HEK293T (cell line): Measurements from ENCODE around the gene MED4.

Experiments used
- CTCF ChIA-PET: fragments of 350-600 bp; formaldehyde crosslinking; extraction: SDS; loops from one replicate; lab custom pipeline; 2021; ENCODE audit warnings: antibody characterized with exemption, inconsistent platforms; lab: Yijun Ruan, JAX
- POLR2A ChIA-PET: fragments of 350-600 bp; formaldehyde crosslinking; extraction: SDS; loops from one replicate; lab custom pipeline; 2020; ENCODE audit warnings: antibody characterized with exemption, inconsistent platforms; lab: Yijun Ruan, JAX
- DNase-seq: peaks from one replicate; pipeline ENCODE4 v3.0.0; 2012; ENCODE audit warnings: mixed read lengths; ENCODE audit errors: extremely low spot score
- ARNT ChIP-seq: fragments of 450-650 bp; IDR thresholded peaks from 2 replicates; pipeline ENCODE4 v1.6.1; 2017; ENCODE audit warnings: mild to moderate bottlenecking
- BHLHE40 ChIP-seq: fragments of 450-650 bp; IDR thresholded peaks from 2 replicates; pipeline ENCODE4 v1.6.1; 2016; ENCODE audit warnings: mild to moderate bottlenecking, moderate library complexity, borderline replicate concordance
- CTBP1 ChIP-seq: fragments of 450-650 bp; IDR thresholded peaks from 2 replicates; pipeline ENCODE4 v1.6.1; 2016; ENCODE audit warnings: borderline replicate concordance
- ELF4 ChIP-seq: fragments of 450-650 bp; IDR thresholded peaks from 2 replicates; pipeline ENCODE4 v1.6.1; 2017; ENCODE audit warnings: antibody characterized with exemption
- FOXA1 ChIP-seq: fragments of 450-650 bp; IDR thresholded peaks from 2 replicates; pipeline ENCODE4 v1.6.1; 2016; ENCODE audit warnings: mild to moderate bottlenecking
- FOXK2 ChIP-seq: fragments of 450-650 bp; IDR thresholded peaks from 2 replicates; pipeline ENCODE4 v1.6.1; 2016; ENCODE audit warnings: mild to moderate bottlenecking
- FOXM1 ChIP-seq: fragments of 450-650 bp; IDR thresholded peaks from 2 replicates; pipeline ENCODE4 v1.6.1; 2017; ENCODE audit warnings: mild to moderate bottlenecking, borderline replicate concordance
- HDGF ChIP-seq: fragments of 450-650 bp; IDR thresholded peaks from 2 replicates; pipeline ENCODE4 v1.6.1; 2017; ENCODE audit warnings: antibody characterized with exemption, borderline replicate concordance
- L3MBTL2 ChIP-seq: fragments of 450-650 bp; conservative IDR thresholded peaks from 2 replicates; pipeline ENCODE4 v1.6.1; 2016; ENCODE audit warnings: mild to moderate bottlenecking
- LEF1 ChIP-seq: fragments of 450-650 bp; IDR thresholded peaks from 2 replicates; pipeline ENCODE4 v1.6.1; 2017; ENCODE audit warnings: mild to moderate bottlenecking, borderline replicate concordance
- NFRKB ChIP-seq: fragments of 450-650 bp; IDR thresholded peaks from 2 replicates; pipeline ENCODE4 v1.6.1; 2016; ENCODE audit warnings: mild to moderate bottlenecking, moderate library complexity
- SP1 ChIP-seq: fragments of 450-650 bp; IDR thresholded peaks from 2 replicates; pipeline ENCODE4 v1.6.1; 2017
- SUZ12 ChIP-seq: fragments of 450-650 bp; IDR thresholded peaks from 2 replicates; pipeline ENCODE4 v1.6.1; 2016; ENCODE audit warnings: mild to moderate bottlenecking
- TARDBP ChIP-seq: fragments of 450-650 bp; IDR thresholded peaks from 2 replicates; pipeline ENCODE4 v1.6.1; 2016
- ZNF384 ChIP-seq: fragments of 450-650 bp; IDR thresholded peaks from 2 replicates; pipeline ENCODE4 v1.6.1; 2016
- TF ChIP-seq, protein P1 (sequence below): fragments of 450-650 bp; IDR thresholded peaks from 2 replicates; pipeline ENCODE4 v1.6.1; 2016

MED4 gene, protein sequence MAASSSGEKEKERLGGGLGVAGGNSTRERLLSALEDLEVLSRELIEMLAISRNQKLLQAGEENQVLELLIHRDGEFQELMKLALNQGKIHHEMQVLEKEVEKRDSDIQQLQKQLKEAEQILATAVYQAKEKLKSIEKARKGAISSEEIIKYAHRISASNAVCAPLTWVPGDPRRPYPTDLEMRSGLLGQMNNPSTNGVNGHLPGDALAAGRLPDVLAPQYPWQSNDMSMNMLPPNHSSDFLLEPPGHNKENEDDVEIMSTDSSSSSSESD

DNA sequence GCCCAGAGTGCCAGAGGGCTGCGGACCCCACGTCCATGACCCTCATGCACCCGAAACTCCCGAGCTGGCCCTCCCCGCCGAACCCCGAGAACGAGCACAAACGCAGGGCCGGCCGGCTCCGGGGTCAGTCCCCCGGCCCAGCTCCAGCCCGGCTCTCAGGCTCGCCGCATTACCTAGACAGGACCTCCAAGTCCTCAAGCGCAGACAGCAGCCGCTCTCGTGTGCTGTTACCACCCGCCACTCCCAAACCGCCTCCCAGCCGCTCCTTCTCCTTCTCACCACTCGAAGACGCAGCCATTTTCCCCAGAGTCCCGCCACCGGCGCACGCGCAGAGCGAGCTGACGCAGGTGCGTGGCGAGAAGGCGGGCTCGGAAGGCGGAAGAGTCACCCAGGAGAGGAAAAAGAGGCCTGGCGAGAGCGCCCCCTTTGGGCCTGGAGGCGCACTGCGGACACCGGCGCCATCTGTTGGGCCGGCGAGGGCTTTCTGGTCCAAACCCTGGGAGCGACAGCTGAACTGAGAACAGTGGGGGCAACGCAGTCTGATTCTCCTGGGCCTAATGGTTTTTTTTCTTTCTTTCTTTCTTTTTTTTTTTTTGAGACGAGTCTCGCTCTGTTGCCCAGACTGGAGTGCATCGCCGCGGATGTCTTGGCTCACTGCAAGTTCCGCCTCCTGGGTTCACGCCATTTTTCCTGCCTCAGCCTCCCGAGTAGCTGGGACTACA, at the start of gene MED4:
MED4 (minus strand) TSS at position 324 of the 722 bp plus-strand sequence; CDS start at position 298, 26 bp downstream.
- CTCF ChIA-PET, result interaction anchor here (0.7 to 0.9 kb wide), 2 partner anchors 41 to 485 kb away, joined by 3 to 5 read pairs; no protein-coding TSS in a partner anchor
- POLR2A ChIA-PET, result interaction anchor here (1.2 to 2.0 kb wide), 2 partner anchors 16 to 58 kb away, joined by 3 to 7 read pairs; partner anchors contain the start of gene NUDT15
- no peak for TF ChIP-seq SP1
- TF ChIP-seq HDGF, result no peak
- TF ChIP-seq FOXK2, result no peak
- TF ChIP-seq CTBP1, result no peak
- TF ChIP-seq ELF4, result peak; percentile 76
- no peak for TF ChIP-seq TARDBP
- TF ChIP-seq ARNT, result peak; percentile 36; the same call in 1 of the 2 replicates
- TF ChIP-seq SUZ12, result no peak
- peak; percentile 49 for TF ChIP-seq NFRKB
- peak; percentile 80 for TF ChIP-seq L3MBTL2
- TF ChIP-seq BHLHE40, result no peak
- no peak for TF ChIP-seq ZNF384
- TF ChIP-seq LEF1, result no peak
- TF ChIP-seq, protein P1, sequence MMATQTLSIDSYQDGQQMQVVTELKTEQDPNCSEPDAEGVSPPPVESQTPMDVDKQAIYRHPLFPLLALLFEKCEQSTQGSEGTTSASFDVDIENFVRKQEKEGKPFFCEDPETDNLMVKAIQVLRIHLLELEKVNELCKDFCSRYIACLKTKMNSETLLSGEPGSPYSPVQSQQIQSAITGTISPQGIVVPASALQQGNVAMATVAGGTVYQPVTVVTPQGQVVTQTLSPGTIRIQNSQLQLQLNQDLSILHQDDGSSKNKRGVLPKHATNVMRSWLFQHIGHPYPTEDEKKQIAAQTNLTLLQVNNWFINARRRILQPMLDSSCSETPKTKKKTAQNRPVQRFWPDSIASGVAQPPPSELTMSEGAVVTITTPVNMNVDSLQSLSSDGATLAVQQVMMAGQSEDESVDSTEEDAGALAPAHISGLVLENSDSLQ, result peak; percentile 50; the same call in 1 of the 2 replicates
- peak; percentile 86 for TF ChIP-seq FOXM1
- TF ChIP-seq FOXA1, result no peak
- DNase-seq, result peak; percentile 96

DNA sequence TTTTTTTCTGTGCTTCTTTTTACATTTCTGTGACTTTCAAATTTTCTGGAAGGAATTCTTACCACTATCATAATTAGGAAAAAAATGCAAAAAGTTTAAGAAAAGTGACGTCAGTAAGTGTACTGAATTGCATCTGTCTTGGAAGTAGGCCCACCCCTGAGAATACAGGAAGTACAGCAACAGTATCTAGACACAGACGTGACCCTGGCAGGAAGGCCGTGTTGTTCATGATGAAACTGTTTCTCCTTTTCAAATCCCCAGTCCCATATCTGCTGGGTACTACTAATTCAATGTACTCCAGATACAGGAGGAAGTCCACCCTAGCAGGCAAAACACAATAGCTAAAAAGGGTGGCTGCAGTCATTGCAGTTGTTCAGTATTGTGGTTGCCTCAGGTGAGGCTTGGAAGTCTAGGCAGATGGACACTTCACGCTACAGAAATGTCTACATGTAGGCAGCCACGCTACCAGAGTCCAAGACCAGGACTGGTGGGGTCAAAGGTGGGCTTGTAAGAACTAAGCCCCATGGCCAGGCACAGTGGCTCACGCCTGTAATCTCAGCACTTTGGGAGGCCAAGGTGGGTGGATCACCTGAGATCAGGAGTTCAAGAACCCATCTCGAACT, 49.6 kb upstream of the MED4 start:
- DNase-seq, result no peak
- CTCF ChIA-PET, result no interaction called here
- POLR2A ChIA-PET, result no interaction called here

DNA sequence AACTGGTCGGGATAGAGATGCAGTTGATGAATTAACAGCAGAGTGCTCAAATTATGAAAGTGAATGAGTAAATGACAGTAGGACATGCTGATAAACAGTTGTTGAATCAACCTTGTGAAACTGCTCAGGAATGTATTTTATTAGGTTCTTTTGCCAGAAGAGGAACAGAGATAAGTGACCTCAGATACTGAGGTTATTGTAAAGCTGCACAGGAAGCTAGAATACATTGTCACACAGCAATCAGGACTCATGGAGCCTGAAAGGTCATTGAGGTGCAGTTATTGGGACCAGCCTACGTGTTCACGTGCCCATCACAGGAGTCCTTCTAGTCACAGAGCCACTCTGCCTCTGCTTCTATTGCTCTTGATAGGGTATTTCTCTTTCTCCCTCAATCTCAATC, 47.5 kb upstream of the MED4 start:
- ChIA-PET POLR2A (no interaction called here), CTCF (no interaction called here)
- no peak for DNase-seq
- TF ChIP-seq SUZ12 (no peak), LEF1 (no peak), ARNT (no peak), FOXK2 (no peak), NFRKB (no peak), ELF4 (no peak), FOXA1 (no peak), CTBP1 (no peak), HDGF (no peak), SP1 (no peak), FOXM1 (no peak), L3MBTL2 (no peak), TARDBP (no peak), BHLHE40 (no peak), ZNF384 (no peak)
- TF ChIP-seq, protein P1, result no peak

More for the DNA sequence above, 49.6 kb upstream of the MED4 start:
- no peak for TF ChIP-seq ARNT
- TF ChIP-seq HDGF, result no peak
- no peak for TF ChIP-seq NFRKB
- TF ChIP-seq, protein P1, result no peak
- no peak for TF ChIP-seq ELF4
- no peak for TF ChIP-seq BHLHE40
- TF ChIP-seq FOXM1, result no peak
- TF ChIP-seq FOXA1, result no peak
- TF ChIP-seq FOXK2, result no peak
- TF ChIP-seq ZNF384, result no peak
- TF ChIP-seq L3MBTL2, result no peak
- TF ChIP-seq TARDBP, result no peak
- no peak for TF ChIP-seq CTBP1
- no peak for TF ChIP-seq SP1
- TF ChIP-seq SUZ12, result no peak
- TF ChIP-seq LEF1, result no peak

DNA sequence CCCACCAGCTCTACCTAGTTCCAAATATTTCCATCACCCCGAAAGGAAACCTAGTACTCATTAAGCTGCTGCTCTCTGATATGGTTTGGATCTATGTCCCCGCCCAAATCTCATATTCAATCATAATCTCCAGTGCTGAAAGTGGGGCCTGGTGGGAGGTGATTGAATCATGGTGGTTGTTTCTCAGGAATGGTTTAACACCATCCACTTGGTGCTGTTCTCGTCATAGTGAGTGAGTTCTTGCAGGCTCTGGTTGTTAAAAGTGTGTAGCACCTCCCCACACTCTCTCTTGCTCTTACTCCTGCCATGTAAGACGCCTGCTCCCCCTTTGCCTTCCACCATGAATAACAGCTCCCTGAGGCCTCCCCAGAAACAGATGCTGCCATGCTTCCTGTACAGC, 43.4 kb upstream of the MED4 start:
- ChIA-PET CTCF (no interaction called here), POLR2A (no interaction called here)
- TF ChIP-seq BHLHE40, result no peak
- TF ChIP-seq FOXM1, result no peak
- no peak for TF ChIP-seq HDGF
- TF ChIP-seq FOXA1, result no peak
- TF ChIP-seq SUZ12, result no peak
- no peak for DNase-seq

DNA sequence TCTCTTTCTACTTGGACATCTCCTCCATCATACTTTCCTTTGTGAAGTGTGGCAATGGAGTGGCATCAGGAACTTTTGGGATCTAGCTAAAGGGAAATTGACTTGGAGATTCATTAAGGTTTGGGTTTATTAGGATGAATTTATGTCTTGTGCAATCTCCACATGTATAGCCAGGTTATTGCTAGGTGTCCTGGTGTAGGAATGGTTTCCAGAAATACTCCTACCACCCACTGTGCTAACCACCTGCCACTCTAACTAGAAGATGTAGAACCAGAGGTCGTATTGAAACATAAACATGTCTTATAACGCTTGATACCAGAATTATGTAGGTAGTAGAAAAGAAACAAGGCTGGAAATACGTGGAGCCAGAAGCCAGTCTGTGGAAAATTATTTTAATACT, 38.1 kb upstream of the MED4 start:
- ChIA-PET CTCF (no interaction called here), POLR2A (no interaction called here)
- DNase-seq, result no peak
- no peak for TF ChIP-seq FOXA1
- no peak for TF ChIP-seq CTBP1
- no peak for TF ChIP-seq BHLHE40
- TF ChIP-seq ZNF384, result no peak
- TF ChIP-seq LEF1, result no peak
- TF ChIP-seq, protein P1, result no peak
- TF ChIP-seq ELF4, result no peak
- no peak for TF ChIP-seq L3MBTL2
- no peak for TF ChIP-seq HDGF
- no peak for TF ChIP-seq TARDBP
- no peak for TF ChIP-seq SUZ12
- no peak for TF ChIP-seq FOXK2
- no peak for TF ChIP-seq FOXM1
- no peak for TF ChIP-seq SP1
- no peak for TF ChIP-seq ARNT
- TF ChIP-seq NFRKB, result no peak
